Ramos (cell line): Measurements from ENCODE around the gene POLR2L.

ENCODE experiments used
- in situ Hi-C: fragments of 300-500 bp; cut with MboI; formaldehyde crosslinking; loops from one replicate; pipeline ENCODE4 v1.14.3; 2022; ENCODE audit warnings: low sequenced_read_pairs; ENCODE audit not compliant: unreplicated experiment

The POLR2L gene

DNA sequence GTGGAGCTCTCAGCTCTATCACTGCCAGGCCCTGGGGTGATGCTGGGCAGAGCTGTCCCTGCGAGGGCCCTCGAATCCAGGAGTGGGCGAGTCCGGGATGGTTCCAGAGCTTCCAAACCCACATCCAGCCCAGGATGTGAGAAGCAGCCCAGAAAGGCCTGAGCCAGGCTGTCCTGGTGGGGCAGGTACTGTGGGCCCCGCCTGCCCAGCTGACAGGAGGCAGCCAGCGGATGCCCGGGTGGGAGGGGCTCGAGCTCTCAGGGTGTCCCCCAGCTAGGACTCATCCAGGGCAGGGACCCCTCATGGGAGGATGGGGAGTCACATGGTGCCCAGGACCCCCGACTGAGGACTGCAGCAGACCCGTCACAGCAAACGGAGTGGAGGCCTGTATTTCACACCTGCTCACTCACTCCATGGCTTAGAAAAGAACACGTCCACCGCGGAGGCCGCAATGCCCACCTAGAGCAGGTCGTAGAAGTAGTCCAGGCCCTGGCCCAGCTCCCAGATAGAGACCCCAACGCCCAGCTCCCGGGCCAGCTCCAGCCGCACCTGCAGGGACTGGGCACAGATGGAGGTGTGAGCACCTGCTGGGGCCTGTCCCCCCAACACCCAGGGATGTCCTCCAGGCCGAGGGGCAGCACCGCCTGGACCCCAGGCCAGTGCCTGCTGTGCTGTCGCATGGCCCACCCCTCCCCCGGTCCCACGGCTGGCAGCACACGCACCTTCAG lies 27.2 kb upstream of the POLR2L start:
- in situ Hi-C loops = no loop called here

DNA sequence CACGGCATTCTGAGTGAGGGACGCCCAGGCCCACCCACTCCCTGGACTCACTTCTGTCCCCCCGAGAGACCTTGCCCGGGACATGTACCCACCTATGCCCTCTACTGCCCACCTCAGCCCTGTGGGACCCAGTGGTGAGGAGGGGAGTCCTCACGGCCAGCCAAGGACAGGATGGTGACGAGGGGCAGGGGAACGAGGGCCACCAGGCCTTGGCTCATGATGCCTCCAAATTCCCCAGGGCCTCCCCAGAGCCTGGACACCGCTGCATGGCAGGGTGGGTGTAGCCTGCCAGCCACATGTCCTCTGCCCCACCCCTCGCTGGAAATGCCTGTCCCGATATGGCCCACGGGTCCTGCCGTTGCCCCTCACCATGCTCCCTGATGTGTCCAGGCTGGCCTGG lies 26.5 kb upstream of the POLR2L start:
- in situ Hi-C loops = no loop called here

DNA sequence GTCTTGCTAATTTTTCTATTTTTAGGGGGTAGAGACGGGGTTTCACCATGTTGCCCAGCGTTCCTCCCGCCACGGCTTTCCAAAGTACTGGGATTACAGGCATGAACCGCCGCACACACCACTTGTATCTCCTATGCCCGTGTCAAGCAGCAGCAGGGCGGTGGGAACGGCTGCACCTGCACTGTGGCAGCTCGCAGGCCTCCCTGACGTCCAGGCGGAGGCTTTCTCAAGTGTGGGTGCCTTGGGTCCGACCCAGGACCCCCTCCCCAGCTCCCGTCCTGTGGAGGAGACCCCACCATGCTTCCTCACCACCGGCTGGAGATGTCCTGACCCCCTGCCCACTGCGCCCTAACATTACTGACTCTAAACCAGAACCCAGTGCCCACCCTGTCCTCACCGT lies 26.1 kb upstream of the POLR2L start:
- in situ Hi-C loops = no loop called here

DNA sequence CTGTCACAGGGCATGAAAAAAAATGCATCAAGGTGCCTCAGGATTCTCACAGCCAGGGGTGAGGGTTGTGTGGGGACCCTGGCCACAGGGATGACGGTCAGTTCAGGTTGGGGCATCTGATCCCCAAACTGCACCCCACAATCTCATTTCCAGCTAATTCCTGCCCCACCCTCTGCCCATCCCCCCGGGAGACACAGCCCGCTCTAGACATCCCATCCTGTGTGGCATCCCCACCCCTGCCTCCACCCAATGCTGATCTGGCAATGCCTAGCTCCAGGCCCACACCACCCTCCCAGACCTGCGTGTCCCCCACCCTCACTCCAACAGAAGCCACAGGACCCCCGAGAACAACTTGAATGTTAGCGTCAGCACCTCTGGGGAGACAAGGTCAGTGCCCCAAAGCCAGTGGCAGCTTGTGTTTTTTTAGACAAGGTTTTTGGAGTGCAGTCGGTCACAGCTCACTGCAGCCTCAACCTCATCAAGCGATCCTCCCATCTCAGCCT lies 25.6 kb upstream of the POLR2L start:
- in situ Hi-C loops = no loop called here

DNA sequence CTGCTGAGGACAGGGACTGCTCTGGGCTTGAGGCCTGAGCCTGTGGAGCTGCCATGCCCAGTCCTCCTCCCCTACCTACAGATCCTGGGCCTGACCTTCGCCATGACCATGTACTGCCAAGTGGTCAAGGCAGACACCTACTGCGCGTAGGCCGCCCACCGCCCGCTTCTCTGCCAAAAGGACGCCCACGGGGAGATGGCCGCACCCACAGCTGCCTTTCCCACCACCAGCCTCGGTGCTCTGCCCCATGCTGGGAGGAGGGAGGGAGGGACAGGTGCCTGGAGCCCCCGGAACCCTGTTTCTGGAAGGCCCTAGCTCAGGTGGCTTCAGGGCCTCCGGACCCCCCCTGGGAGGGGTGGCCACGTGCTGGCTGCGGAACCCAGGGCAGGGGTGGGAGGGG lies 24.2 kb upstream of the POLR2L start:
- in situ Hi-C loops = no loop called here

DNA sequence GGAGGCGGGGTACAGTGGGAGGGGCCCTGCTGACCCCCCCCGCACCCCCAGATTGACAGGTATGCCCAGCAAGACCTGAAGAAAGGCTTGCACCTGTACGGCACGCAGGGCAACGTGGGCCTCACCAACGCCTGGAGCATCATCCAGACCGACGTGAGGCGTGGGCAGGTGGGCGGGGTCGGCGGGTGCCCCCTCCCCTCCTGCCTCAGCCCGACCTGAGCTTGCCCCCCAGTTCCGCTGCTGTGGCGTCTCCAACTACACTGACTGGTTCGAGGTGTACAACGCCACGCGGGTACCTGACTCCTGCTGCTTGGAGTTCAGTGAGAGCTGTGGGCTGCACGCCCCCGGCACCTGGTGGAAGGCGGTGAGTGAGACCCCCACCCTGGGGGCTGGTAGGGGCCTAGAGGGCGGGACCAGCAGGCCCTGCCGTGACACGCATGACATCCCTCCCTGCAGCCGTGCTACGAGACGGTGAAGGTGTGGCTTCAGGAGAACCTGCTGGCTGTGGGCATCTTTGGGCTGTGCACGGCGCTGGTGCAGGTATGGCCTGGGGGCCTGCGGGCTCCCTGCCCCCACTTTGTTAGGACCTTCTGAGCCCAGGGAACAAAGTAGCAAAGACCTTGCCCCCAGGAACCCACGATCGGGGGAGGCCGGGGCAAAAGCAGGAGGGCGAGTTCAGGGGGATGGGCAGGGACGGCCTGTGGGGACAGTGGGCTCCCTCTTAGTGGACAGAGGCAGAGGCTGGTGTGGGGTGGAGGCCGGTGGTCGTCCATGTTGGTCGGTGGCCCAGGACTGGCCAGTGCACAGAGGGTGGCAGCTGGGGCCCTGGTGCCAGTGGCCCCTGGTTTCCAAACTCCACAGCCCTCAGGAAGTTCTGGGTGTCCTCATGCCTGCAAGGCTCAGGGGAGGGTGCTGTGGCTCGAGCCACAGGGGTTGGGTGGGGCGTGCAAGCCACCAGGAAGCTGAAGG lies 23.4 kb upstream of the POLR2L start:
- in situ Hi-C loops = no loop called here

DNA sequence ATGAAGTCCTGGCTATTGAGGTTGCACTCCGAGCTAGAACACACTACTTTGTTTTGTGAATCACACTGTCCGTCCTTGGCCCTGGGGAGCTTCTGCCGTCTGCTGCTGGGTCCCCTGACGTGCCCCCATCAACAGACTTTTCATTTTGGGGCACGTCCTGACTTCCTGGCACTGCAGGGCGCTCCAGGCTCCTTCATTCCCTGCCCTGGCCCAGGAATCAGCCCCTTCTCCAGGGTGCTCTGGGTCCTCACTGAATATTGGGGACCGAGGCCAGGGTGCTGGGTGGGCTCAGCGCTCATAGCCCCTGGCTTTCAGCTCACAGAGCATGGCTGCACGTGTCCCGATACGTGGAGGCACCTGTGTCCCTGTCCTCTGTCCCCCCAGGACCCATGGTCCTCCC lies 22.6 kb upstream of the POLR2L start:
- in situ Hi-C loops = no loop called here

DNA sequence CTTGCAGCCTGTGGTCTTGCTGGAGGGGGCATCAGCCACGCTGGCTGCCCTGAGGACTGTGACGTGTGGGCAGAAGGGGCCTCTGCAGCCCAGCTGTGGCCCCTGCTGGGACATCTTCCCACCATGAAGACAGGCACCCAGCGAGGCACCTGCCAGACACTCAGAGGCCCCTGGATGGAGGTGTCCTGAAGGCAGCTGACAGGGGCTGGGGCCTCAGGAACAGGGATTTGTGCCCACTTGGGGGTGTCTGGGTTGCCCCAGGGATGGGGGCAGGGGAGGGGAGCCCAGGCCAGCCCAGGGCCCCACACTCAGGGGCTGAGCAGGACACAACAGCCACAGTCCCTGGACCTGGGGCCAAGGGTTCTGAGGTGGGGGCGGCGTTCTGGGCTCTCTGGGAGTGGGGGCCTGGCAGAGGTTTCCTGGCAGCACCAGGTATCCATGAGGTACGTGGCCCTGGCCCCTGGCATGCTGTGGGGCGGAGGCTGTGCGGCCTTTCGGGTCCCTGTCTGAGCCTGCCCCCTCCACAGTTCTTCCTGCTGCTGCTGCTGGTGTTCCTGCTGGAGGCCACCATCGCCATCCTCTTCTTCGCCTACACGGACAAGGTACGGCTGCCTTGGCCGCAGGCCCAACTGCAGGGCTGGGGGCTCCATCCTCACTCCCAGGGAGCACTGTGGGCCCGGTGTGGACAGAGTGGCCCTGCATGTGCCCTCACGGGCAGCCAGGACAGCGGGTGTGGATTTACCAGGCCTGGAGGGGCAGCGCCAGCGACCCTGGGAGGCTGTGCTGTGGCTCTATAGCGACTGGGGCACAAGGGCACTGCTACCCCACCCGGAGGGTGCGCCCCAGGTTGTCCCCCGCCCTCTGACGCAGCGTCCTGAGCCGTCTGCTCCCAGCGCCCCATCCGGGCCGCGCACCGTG lies 21.8 kb upstream of the POLR2L start:
- in situ Hi-C loops = no loop called here

DNA sequence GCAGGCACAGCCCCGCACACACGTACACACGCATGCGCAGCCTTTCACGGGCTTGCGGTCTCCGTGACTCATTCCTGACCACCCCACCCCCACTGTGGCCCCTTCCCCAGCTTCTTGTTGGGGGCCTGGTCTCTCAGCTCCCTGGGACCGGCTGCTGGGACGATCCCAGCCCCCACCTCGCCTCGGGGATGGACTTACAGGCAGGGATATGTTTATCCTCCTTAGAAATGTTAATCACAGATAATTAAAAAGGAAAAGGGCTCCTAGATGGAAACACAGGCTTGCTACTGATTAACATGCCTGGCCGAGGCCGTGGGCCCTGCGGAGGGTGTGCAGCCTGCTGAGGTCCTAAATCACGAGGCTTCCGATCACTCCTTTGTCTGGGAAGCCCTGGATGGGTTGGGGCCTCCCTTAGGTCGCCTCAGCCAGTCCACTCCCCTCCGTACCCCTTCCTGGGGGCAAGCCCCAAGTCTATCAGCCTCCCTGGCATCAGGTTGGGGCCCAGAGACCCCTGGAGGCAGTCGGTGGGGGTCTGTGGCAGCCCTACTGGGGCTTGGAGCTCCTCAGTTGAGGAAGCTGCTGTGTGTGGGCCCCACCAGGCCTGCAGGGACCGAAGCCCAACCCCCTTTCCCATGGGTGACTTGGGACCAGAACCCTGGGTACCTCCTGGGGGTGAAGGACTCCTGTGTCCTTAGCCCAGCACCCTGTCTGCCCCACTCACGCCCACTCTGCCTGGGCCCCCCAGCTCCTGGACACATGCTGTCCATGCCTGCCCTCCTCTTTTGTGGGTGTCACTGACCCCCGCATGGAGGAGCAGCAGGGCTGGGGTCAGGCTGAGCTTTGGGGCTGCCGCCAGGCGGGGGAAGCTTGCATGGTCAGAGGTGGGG lies 20.9 kb upstream of the POLR2L start:
- in situ Hi-C loops = no loop called here

DNA sequence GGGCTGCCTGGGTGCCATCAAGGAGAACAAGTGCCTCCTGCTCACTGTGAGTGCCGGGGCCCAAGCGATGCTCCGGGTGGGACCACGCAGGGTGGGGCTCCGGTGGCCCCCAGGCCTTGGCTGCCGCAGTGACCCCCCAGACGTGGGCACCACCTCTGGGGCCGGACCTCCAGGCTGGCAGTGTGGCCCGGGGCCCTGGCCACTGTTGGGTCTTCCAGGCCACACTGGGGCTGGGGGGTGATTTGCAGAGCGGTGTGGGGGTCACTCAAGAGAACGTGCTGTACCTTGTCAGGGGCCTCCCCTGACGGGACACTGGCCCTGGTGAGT lies 20.3 kb upstream of the POLR2L start:
- in situ Hi-C loops = no loop called here

DNA sequence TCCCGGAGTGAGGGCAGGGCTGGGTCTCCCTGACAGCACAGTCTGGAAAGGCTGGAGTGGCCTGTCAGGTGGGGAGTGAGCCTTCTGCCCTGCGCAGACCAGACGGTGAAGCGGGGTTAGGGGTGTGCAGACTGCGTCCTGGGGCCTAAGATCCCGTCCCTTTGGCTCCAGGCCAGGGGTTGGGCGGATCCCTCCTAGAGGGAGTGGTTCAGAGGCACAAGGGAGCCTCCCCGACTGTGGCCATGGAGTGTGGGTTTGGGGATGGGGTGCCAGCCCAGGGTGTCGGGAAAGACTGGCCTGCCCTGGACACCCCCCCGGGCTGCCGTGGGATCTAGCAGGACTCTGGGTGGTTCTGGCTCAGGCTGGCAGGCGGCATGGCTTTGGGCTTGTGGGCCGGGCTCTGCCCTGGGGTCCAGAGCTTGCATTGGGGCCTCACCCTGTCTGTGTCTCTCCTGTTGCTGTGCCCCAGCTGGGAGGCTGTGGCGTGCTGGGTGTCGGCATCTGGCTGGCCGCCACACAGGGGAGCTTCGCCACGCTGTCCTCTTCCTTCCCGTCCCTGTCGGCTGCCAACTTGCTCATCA lies 19.8 kb upstream of the POLR2L start:
- in situ Hi-C loops = no loop called here

DNA sequence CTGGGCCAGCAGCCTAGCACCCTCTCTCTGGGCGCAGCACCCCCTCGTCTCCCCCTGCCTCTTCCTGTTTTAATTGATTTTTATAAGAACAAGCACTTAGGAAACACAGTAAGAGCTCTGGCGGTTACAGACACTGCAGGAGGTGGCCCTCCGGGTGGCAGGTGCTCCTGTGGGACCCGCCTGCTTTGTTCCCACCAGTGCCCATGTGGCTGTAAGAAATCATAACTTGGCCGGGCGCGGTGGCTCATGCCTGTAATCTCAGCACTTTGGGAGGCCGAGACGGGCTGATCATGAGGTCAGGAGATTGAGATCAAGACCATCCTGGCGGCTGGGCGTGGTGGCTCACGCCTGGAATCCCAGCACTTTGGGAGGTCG lies 18.8 kb upstream of the POLR2L start:
- in situ Hi-C loops = no loop called here

DNA sequence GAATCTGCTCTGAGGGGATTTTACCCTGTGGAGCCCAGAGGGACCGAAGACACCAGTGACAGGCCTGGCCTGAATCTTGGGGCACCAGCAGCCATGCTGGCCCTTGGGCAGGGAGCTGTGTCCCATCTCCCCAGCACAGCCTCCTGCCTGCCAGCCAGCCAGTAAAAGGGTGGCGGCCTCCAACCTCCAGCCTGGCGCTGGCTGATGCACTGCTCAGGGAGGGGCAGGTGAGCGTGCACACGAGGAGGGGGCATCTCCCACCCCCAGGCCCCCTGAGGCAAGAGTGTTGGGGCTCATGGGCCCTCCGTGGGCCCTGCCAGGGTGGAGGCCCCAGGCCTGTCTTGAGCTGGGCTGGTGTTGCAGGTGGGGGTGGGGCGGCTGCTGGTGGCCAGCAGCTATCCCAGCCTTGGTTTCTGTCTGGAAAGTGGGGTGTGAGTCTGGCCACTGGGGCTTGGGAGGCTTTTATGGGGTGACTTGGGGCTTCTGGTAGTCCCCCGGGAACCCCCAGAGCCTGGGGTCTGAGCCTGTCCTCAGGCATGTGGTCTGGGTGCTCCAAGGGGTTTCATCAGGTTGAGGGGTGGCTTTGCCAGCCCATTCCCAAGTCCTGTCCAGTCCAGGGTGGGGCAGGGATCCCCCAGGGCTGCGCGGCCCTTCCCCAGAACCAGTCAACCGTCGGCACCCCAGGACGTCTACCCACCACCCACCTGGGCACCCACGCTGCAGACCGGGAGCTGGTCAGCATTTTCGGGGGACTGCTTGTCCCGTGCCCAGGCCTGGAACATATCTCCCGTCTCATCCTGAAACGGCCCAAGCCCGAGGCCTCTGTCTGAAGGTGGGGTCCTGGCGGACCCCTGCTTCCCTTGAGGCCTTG lies 18.1 kb upstream of the POLR2L start:
- in situ Hi-C loops = no loop called here

DNA sequence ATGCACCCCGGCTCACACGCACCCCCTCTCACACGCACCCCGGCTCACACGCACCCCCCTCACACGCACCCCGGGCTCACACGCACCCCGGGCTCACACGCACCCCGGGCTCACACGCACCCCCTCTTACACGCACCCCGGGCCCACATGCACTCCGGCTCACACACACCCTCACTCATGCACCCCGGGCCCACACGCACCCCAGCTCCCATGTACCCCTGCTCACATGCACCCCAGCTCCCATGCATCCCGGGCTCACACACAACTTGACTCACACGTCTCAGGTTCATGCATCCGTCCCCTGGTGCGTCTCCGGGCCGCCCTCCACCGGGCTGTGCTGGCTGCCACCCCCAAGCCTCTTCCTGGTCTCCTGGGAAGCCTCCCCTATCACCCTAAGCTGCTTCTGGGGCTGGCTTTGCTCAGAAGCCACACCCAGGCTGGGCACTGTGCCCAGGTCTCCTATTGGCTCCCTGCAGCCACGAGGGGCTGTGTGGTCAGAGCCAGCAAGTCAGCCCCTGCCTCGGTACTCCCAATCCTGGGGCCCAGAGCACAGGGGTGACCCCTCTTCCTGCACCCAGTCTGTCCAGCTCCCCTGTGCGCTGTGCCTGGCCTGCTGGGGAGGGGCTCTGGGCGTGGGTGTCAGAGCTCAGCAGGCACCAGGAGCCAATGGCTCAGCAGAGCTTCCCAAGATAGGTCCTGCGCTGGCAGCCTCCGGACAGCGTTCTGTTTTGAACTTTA lies 17.2 kb upstream of the POLR2L start:
- in situ Hi-C loops = no loop called here

DNA sequence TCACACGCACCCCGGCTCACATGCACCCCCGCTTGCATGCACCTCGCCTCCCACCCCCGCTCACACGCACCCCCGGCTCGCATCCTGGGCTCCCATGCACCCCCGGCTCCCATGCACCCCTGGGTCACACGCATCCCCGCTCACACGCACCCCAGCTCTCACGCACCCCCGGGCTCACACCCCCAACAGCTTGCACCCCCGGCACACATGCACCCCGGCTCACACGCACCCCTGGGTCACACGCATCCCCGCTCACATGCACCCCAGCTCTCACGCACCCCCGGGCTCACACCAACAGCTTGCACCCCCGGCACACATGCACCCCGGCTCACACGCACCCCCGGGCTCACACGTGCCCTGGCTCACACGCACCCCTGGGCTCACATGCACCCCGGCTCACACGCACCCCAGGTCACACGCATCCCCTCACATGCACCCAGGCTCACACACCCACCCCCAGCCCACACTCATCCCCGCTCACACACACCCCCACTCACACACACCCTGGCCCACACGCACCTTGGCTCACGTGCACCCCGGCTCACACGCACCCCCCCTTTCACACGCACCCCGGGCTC lies 16.5 kb upstream of the POLR2L start:
- in situ Hi-C loops = no loop called here

DNA sequence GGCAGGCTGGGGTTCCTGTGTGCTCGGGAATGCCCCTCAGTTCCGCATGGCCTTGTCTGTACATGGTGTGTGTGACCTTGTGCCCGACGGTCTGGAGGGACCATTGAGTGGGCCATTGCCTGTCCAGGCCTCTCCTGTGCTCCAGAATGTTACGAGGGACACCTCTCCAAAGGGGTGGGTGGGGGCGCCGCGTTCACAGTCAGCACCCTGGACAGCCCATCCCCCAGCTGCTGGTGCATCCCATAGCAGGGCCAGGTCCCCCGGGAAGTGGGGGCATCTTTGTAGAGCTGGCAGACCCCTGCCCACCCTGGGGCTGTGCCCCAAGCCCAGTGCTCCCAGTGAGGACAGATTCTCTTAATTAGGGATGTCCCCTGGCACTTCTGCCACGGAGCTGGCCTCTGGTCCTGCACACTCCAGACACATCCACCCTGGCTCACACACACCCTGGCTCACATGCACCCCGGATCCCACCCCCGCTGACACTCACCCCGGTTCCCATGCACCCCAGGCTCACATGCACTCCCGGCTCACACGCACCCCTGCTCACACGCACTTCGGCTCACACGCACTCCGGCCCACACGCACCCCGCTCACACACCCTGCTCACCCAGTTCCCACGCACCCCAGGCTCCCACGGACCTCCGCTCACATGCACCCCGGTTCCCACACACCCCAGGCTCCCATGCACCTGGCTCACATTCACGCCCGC lies 15.9 kb upstream of the POLR2L start:
- in situ Hi-C loops = no loop called here

DNA sequence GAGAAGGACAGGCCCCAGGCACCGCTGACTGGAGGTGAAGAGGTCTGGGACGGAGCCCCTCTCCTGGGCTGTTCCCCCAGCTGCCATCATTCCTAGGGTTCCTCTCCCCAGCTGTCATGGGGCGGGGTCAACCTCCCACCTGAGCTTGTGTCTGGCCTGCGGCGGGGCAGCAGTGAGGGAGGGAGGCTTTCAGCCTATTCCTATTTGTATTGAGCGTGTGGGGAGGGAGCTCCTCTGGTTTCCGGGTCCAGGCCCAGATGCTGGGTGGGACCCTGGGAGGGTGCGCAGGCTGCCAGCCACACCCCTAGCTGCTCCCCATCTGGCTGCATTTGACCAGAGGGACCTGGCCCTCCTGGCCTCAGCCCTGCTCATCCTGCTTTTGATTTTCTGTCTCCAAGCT lies 14.1 kb upstream of the POLR2L start:
- in situ Hi-C loops = no loop called here
